Measurements from ENCODE around the gene WDR1. TPM values are rescaled to one million over a fixed set of nuclear protein-coding genes. Genes with fewer than 3 reads are reported as not detected.

Gene WDR1
- total RNA-seq, 1 experiment from 2014 or later = 199 TPM

- CTCF ChIA-PET = interaction anchor here (0.7 kb wide), 1 partner anchor 10 kb away, joined by 3 read pairs; no protein-coding TSS in a partner anchor
- intact Hi-C loops (cut with micrococcal nuclease; ENCODE audit: unreplicated experiment) = no loop called here
- H3K27ac Mint-ChIP-seq (ENCODE audit: unreplicated experiment) = no peak overlapping the region
These were observed 45.9 kb upstream of the WDR1 start for GRCh38 chr4:10162341-10163000.

GRCh38 chr4:10161840-10162239 lies 45.2 kb upstream of the WDR1 start:
- DNase-seq = no peak
- TF ChIP-seq CTCF (IDR thresholded peaks at IDR 0.05; ENCODE audit: unreplicated experiment) = no peak
- CTCF ChIA-PET = no interaction called here
- Mint-ChIP-seq H3K27ac (ENCODE audit: unreplicated experiment) (no peak overlapping the region), H3K36me3 (ENCODE audit: insufficient read depth, unreplicated experiment) (no peaks in the 10 kb centered on the region), H3K4me1 (ENCODE audit: low read depth, unreplicated experiment) (no peaks in the 10 kb centered on the region), H3K4me3 (ENCODE audit: low read depth, unreplicated experiment) (no peak overlapping the region), H3K9me3 (ENCODE audit: low read depth, unreplicated experiment) (no peaks in the 10 kb centered on the region), H3K27me3 (ENCODE audit: unreplicated experiment) (peaks cover 17% of the 10 kb centered on the region)
- intact Hi-C loops (cut with micrococcal nuclease; ENCODE audit: unreplicated experiment) = no loop called here
- no TSS peak for BruUV-seq (replicated peaks)

More at GRCh38 chr4:10162341-10163000, 45.9 kb upstream of the WDR1 start:
- DNase-seq = no peak
- H3K4me1 Mint-ChIP-seq (ENCODE audit: low read depth, unreplicated experiment) = no peaks in the 10 kb centered on the region
- H3K4me3 Mint-ChIP-seq (ENCODE audit: low read depth, unreplicated experiment) = no peak overlapping the region
- no TSS peak for BruUV-seq (replicated peaks)
- H3K9me3 Mint-ChIP-seq (ENCODE audit: low read depth, unreplicated experiment) = no peaks in the 10 kb centered on the region
- H3K27me3 Mint-ChIP-seq (ENCODE audit: unreplicated experiment) = peaks cover 17% of the 10 kb centered on the region
- TF ChIP-seq CTCF (IDR thresholded peaks at IDR 0.05; ENCODE audit: unreplicated experiment) = no peak
- H3K36me3 Mint-ChIP-seq (ENCODE audit: insufficient read depth, unreplicated experiment) = no peaks in the 10 kb centered on the region

GRCh38 chr4:10161146-10161545 lies 44.5 kb upstream of the WDR1 start:
- CTCF ChIA-PET = no interaction called here
- no peak for DNase-seq
- Mint-ChIP-seq H3K4me3 (ENCODE audit: low read depth, unreplicated experiment) (no peak overlapping the region), H3K27ac (ENCODE audit: unreplicated experiment) (no peak overlapping the region), H3K27me3 (ENCODE audit: unreplicated experiment) (peaks cover 16% of the 10 kb centered on the region), H3K9me3 (ENCODE audit: low read depth, unreplicated experiment) (no peaks in the 10 kb centered on the region), H3K36me3 (ENCODE audit: insufficient read depth, unreplicated experiment) (no peaks in the 10 kb centered on the region), H3K4me1 (ENCODE audit: low read depth, unreplicated experiment) (no peaks in the 10 kb centered on the region)
- no TSS peak for BruUV-seq (replicated peaks)
- intact Hi-C loops (cut with micrococcal nuclease; ENCODE audit: unreplicated experiment) = no loop called here
- no peak for TF ChIP-seq CTCF (IDR thresholded peaks at IDR 0.05; ENCODE audit: unreplicated experiment)

- no peaks in the 10 kb centered on the region for H3K9me3 Mint-ChIP-seq (ENCODE audit: low read depth, unreplicated experiment)
- H3K36me3 Mint-ChIP-seq (ENCODE audit: insufficient read depth, unreplicated experiment) = no peaks in the 10 kb centered on the region
- DNase-seq = no peak
- BruUV-seq (replicated peaks) = no TSS peak
- H3K4me1 Mint-ChIP-seq (ENCODE audit: low read depth, unreplicated experiment) = no peaks in the 10 kb centered on the region
- H3K4me3 Mint-ChIP-seq (ENCODE audit: low read depth, unreplicated experiment) = no peak overlapping the region
- CTCF ChIA-PET = no interaction called here
- intact Hi-C loops (cut with micrococcal nuclease; ENCODE audit: unreplicated experiment) = no loop called here
- H3K27ac Mint-ChIP-seq (ENCODE audit: unreplicated experiment) = no peak overlapping the region
- TF ChIP-seq CTCF (IDR thresholded peaks at IDR 0.05; ENCODE audit: unreplicated experiment) = no peak
- H3K27me3 Mint-ChIP-seq (ENCODE audit: unreplicated experiment) = peaks cover 16% of the 10 kb centered on the region
These were observed 43.8 kb upstream of the WDR1 start for GRCh38 chr4:10160281-10160856.

All from Calu3 (cell line).